ENCODE data around the gene CYLD.

CYLD gene

GRCh38 chr16:50846511-50846910 lies 104.6 kb downstream of the CYLD start:
- no peak for DNase-seq (ENCODE audit: low spot score)

- no peak for DNase-seq (ENCODE audit: low spot score)
Measured at GRCh38 chr16:50847166-50847565, 105.3 kb downstream of the CYLD start.

- no peak for DNase-seq (ENCODE audit: low spot score)
Measured at GRCh38 chr16:50848755-50849514, 107.0 kb downstream of the CYLD start.

Measured in HuH-7 (cell line).